Jurkat, Clone E6-1 (cell line): ENCODE data around the gene DEAF1.

ENCODE experiments used
- DNase-seq: peaks from one replicate; pipeline ENCODE4 v3.0.0-alpha.2; 2011; ENCODE audit warnings: low read depth, low spot score
- H3K4me3 ChIP-seq: 2 replicates; pipeline ENCODE4 v1.5.1; 2011; ENCODE audit warnings: mild to moderate bottlenecking, low read length, control low read depth, moderate library complexity

Gene DEAF1

DNA sequence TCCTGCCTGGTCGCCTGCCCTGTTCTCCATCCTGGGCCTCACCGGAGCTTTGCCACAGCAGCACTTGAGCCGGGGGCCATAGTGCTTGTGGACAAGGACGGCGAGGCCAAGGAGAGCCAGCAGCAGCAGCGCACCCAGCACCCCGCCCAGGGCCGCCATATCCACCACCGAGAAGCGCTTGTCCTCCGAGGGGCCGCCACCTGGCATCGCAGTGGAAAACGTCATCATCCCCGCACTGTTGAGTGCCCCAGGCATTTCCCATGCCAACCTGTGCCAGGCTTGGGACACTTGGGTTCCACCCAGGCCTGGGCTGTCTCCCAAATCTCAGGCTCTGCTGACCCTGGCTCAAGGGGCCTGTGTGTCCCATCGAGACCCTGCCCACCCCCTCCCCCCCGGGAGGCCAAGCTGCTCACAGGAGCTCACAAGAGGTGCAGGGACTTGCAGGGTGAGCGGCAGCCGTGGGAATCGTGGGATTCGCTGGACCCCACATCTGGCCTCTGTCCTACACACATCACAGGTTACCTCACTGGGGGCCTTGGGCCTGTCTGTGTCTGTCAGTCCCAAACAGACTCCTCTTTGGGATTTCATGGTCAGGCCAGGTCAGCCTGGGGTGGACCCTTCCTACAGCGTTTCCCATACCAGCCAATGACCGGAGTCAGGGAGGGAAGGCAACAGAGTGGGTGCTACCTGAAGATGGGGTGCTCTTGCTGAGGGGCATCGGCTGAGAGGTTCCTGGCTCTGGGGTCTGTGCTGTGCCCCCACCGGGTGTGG lies 76.9 kb downstream of the DEAF1 start:
- DNase-seq = no peak
- H3K4me3 ChIP-seq = no peak overlapping the region

DNA sequence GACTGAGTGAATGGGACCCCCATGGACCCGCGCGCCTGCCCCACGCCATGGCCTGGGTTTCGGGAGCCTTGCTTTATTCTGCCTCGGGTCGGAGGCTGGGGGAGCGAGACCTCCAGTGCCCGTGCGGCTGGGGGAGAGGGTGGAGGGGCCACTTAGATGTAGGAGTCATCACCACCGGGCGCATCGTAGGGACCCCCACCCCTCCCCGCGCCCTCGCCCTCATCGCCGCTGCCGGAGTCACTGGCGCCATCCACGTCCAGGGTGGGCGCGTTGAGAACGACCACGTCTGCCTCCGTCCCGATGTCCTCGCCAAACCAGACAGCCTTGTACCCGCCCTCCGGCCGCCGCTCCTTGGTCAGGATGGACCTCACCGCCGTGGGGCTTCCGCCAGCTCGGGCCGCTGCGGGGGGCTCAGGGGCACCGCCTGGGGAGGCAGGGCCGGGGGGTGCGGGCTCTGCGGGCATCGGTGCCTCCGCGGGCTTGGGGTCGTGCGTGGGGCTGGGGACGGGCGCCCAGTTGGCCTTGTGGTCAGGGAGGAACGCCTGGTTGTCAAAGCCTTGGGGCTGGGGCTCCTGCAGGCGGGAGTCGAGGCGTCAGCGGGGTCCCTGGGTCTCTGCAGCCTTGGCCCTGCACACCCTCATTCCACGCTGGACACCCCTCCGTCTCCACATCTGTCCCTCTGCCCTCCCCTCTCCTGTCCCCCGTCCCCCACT lies 77.7 kb downstream of the DEAF1 start:
- no peak for DNase-seq
- no peak overlapping the region for H3K4me3 ChIP-seq

DNA sequence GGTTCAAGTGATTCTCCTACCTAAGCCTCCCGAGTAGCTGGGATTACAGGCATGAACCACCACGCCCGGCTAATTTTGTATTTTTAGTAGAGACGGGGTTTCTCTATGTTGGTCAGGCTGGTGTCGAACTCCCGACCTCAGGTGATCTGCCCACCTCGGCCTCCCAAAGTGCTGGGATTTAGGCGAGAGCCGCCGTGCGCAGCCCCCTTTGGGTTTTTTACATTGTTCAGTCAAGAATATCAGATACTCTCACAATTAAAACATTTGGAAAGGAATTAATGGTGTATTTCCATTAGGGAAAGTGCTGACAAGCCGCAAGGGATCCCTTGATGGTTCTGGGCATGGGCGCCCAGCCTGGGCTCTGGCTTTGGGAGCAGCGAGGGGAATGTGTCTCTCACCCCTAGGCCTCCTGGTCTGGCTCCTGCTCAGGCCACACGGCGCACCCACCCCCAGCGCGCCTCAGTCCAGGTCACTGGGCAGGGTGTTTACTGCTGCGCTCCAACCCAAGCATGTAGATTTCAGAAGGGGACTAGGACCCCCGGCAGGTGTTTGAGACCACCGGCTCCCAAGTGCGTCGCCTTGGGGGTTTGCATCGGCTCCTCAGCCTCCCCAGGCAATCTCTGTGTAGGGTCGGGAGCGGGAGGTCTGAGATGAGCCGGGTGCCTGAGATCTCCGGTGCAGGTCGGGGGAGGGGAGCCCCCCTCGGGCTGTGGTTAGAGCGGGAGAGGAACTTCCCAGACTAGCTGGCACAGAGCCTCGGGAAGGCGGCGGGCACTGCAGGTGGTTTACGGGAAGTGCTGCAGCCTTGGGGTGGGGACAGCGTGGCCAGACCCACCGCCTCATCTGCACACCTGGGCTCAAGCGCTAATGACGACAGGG lies 78.5 kb downstream of the DEAF1 start:
- DNase-seq = no peak
- H3K4me3 ChIP-seq = peak overlapping the region; percentile 60

DNA sequence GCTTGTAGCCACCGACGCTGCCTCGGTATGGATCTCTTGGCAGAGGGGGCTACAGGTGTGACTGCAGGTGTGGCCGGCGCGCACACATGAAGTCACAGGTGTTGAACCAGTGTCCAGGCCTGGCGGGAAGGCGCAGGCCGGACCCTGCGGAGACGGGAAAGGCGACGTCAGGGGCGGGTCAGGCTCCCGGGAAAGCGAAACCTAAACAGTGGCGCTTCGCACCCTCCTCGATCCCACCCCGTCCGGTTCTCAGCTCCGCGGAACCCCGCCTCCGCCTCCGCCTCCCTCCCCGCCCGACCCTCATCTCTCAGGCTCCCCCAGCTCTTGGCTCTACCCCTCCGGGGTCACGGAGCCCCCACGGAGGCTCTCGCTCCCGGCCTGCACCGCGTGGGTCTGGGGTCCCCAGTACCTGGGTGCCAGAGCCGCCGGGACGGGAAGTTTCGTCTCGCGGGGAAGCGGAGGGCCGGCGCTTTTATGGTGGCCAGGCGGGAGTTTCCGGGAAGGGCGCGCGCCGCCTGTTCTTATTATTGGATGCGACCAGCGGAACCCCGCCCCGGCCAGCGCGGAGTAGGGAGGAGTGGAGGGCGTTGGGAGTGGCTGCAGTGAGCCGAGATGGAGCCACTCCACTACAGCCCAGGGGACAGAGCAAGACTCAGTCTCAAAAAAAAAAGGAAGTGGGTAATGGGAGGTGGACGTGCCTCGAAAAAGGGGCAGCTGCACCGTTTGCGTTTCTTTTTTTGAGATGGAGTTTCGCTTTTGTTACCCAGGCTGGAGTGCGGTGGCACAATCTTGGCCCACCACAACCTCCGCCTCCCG lies 79.3 kb downstream of the DEAF1 start, which contains the start of gene IRF7:
Gene IRF7 (minus strand): TSS at position 447 of the 816 bp plus-strand sequence. CDS start 586 bp downstream, outside the sequence.
- peak; percentile 68 for DNase-seq

DNA sequence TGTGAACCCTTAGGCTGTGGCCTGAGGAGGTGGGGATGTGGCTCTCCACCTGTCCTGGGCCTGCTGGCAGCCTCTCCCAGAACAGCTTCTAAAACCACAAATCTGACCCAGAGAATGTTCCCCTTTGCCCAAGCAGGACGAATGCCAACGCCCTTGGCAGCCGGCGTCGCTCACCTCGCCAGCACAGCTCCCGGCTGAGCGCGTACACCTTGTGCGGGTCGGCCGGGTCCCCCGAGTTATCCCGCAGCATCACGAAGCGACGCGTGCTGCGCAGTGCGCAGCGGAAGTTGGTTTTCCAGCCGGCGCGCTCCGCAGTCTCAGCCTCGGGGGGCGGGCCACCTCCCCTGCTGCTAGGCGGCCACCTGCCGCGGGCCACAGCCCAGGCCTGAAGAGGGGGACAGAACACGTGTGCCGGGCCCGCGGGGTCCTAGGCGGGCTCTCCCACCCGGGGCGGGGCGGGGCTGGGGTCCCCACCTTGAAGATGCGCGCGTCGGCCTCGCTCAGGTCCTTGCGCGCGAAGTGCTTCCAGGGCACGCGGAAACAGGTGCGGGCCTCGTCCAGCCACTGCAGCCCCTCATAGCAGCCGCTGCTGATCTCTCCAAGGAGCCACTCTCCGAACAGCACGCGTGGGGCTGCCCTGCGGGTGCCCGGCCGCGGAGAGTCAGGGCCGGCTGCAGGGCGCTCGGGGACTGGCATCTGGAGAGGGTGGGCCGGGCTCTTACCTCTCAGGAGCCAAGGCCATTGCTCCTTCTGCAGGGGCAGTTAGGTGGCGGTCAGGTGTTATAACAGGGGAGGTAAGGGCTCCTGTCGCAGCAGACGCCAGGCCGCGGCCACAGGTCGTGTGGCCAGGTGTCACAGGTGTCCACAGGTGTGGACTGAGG lies 80.2 kb downstream of the DEAF1 start:
- peak overlapping the region; percentile 60 for H3K4me3 ChIP-seq
- DNase-seq = no peak

More for the DNA sequence above, 79.3 kb downstream of the DEAF1 start, which contains the start of gene IRF7:
- H3K4me3 ChIP-seq = peak within 1 kb of the TSS; percentile 60

DNA sequence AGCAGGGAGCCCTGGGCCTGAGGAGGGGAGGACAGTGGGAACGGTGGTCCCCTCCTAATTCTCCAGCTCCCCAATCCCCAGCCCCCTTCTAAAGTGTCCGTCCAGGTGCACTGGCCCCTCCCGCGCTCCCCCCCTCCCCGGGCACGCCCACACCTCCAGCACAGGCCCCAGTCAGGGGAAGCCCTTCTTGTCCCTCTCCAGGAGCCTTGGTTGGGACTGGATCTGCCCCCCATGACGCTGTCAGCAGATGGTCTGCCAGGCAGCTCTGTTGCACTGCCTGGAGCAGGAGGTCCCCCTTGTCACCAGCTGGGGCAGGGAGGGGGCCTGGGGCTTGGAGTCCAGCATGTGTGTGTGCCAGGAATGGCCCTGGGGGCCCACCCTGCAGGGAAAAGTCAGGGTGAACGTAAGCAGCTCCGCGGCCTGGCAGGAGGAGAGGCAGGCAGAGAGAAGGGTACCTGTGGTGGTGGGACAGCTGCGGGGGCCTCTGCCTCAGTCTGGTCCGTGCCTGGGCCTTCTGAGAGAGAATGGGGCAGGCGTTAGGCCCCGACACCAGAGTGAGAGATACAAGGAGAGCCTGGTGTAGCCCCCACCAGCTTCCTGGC lies 80.9 kb downstream of the DEAF1 start:
- H3K4me3 ChIP-seq = no peak overlapping the region
- DNase-seq = no peak

DNA sequence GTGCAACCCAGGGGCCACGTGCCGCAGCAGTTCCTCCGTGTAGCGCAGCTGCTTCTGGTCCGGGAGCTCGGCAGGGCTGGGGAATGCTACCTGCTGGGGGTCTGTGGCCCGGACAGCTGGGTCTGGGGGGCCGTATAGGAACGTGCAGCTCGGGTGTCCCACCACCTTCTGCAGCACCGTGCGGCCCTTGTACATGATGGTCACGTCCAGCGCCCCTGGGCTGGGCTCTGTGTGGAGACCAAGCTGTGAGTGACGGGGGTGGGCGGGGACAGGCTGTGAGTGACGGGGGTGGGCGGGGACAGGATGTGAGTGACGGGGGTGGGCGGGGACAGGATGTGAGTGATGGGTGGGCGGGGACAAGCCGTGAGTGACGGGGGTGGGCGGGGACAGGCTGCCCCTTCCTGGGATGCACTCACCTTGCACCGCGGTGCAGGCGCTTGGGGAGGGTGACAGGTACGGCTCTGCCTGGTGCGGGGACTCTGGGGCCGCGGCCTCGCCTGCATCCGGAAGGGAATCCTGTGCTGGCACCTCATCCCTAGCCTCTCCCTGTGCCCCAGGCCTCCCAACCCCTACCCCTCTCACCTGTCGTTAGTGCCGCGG lies 81.6 kb downstream of the DEAF1 start:
- peak; percentile 32 for DNase-seq

DNA sequence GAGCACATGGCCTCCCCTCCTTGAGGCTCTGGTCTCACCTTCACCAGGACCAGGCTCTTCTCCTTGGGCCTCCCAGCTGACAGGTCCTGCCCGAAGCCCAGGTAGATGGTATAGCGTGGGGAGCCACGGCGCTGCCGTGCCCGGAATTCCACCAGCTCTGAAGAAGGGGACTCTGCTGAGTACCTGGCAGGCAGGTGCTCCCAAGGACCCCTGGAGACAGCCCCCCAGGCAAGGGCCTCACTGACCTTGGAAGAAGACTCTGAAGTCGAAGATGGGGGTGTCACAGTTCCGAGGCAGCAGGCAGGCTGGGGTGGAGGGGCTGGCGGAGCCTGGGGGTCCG lies 82.1 kb downstream of the DEAF1 start:
- DNase-seq = no peak
- H3K4me3 ChIP-seq = no peak overlapping the region

More for the DNA sequence above, 81.6 kb downstream of the DEAF1 start:
- H3K4me3 ChIP-seq = no peak overlapping the region

DNA sequence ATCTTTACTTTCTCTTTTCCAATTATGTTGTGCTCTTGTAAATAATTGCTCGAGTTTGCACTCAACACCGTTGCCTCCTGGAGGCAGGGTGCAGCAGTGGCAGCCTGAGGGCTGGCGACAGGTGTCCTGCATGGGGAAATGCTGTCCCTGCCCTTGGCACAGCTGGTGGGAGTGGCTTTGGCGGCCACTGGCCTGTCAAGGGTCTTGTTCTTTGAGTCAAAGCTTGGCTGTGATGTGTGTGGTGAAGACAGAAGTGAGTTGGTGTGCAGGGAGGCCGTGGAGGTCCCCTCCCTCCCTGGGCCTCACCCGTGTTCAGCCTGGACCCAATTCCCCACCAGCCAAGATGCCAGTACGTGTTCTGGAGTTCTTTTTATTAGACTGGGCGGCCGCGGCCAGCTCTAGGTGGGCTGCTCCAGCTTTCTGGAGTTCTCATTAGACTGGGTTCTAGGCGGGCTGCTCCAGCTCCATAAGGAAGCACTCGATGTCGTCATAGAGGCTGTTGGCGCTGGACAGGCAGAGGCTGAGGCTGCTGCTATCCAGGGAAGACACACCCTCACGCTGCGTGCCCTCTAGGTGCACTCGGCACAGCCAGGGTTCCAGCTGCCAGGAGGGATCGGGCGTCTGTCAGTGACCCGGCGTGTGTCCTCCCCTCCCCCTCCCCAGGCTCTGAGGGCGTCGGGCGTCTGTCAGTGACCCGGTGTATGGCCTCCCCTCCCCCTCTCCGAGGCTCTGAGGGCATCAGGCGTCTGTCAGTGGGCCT lies 82.6 kb downstream of the DEAF1 start:
- H3K4me3 ChIP-seq = no peak overlapping the region
- no peak for DNase-seq

DNA sequence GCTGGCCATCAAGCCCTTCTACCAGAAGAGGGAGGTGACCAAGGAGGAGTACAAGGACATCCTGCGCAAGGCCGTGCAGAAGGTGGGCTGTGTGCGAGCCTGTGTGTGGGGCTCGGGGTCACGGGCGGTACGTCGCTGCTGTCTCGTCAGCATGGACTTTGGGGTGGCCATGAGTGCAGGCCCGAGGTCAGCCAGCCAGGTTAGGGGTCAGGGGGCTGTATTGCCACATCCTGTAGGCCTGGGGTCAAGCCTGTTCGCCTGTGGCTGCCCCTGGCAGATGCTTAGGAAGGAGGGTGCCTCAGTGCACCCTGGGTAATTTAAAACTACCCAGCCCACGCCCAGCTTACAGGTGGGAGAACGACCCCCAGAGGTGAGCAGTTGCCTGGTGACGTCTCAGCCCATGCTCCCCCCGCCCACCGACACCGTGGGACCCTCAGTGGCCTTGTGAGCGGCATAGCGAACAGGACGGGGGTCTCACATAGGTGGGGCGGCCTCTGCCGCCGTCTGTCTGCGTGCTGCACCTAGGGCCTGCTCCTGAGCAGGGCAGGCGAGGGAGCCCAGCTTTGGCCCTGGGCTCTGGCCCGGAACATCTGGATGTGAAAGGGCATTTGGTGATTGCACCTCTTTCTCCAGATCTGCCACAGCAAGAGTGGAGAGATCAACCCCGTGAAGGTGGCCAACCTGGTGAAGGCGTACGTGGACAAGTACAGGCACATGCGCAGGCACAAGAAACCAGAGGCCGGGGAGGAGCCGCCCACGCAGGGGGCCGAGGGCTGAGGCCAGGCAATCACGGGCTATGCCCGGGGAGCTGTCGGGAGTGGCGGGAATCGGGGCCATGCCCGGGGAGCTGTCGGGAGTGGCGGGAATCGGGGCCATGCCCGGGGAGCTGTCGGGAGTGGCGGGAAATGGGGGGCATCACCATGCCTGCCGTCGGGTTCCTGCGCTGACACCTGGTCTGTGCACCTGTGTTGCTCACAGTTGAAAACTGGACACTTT lies 83.7 kb downstream of the DEAF1 start:
- no peak overlapping the region for H3K4me3 ChIP-seq
- DNase-seq = no peak

DNA sequence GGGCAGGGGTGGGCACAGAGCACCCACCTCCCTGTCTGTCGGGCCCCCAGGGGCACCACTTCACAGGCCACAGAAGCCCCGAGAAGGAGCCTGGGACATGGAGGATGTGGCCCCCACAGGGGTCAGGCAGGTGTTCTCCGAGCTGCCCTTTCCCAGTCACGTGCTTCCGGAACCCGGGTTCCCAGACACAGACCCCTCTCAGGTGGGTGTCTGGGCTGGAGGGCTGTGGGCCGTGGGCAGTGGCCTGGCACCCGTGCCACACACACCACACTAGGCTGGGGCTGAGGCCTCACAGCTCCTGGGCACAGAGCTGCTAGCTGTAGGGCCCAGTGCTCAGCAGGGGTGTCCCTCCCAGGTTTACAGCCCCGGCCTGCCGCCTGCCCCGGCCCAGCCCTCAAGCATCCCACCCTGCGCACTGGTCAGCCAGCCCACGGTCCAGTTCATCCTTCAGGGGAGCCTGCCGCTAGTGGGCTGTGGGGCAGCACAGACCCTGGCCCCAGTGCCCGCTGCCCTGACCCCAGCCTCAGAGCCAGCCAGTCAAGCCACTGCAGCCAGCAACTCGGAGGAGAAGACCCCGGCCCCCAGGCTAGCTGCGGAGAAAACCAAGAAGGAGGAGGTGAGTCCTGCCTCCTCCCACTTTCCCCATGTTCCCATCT lies 84.7 kb downstream of the DEAF1 start:
- no peak for DNase-seq
- no peak overlapping the region for H3K4me3 ChIP-seq

DNA sequence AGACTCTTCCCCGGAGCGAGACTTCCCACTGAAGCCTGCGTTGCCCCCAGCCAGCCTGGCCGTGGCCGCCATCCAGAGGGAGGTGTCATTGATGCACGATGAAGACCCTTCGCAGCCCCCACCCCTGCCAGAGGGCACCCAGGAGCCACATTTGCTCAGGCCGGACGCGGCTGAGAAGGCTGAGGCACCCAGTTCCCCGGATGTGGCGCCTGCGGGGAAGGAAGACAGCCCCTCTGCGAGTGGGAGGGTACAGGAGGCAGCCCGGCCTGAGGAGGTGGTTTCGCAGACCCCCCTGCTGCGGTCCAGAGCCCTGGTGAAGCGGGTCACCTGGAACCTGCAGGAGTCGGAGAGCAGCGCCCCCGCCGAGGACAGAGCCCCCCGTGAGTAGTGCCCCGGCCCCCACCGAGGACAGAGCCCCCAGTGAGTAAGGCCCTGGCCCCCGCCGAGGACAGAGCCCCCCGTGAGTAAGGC lies 85.6 kb downstream of the DEAF1 start:
- no peak for DNase-seq
- no peak overlapping the region for H3K4me3 ChIP-seq

DNA sequence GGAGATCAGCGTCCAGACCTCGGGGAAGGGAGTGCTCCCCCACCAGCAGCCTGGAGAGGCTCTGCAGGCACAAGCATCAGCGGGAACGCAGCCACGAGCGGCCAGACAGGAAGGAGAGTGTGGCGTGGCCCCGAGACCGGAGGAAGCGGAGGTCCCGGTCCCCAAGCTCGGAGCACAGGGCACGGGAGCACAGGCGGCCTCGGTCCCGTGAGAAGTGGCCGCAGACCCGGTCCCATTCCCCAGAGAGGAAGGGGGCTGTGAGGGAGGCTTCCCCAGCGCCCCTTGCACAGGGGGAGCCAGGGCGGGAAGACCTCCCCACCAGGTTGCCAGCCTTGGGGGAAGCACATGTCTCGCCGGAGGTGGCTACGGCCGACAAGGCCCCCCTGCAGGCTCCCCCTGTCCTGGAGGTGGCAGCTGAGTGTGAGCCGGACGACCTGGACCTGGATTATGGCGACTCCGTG lies 86.2 kb downstream of the DEAF1 start:
- DNase-seq = no peak
- H3K4me3 ChIP-seq = no peak overlapping the region

DNA sequence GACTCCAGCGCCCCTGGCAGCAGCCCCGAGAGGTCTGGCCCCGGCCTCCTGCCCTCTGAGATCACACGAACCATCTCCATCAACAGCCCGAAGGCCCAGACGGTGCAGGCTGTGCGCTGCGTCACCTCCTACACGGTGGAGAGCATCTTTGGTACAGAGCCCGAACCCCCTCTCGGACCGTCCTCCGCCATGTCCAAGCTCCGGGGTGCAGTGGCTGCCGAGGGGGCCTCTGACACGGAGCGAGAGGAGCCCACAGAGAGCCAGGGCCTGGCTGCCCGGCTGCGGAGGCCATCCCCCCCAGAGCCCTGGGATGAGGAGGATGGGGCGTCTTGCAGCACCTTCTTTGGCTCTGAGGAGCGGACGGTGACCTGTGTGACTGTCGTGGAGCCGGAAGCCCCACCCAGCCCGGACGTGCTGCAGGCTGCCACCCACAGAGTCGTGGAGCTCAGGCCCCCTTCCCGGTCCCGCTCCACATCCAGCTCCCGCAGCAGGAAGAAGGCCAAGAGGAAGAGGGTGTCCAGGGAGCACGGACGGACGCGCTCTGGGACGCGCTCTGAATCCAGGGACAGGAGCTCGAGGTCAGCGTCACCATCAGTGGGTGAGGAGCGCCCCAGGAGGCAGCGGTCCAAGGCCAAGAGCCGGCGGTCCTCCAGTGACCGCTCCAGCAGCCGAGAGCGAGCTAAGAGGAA lies 86.9 kb downstream of the DEAF1 start:
- no peak for DNase-seq
- no peak overlapping the region for H3K4me3 ChIP-seq
